ENCODE results near the gene TMEM140.
"Not testable (repeated sequence)": the region's sequence is repeated elsewhere in the genome, so short reads cannot be mapped to it uniquely, and the experiment has no call there.

The TMEM140 gene

GRCh38 chr7:135165862-135166261 lies 18.0 kb downstream of the TMEM140 start:
- H3K9me3 ChIP-seq (ENCODE audit: control insufficient read depth in 1 of 2, low read length in 2 of 2), result no peaks in the 10 kb centered on the region
- no peaks in the 10 kb centered on the region for H3K27me3 ChIP-seq (ENCODE audit: control insufficient read depth in 1 of 2, insufficient read depth in 2 of 2, low read length in 2 of 2)
- H3K9ac ChIP-seq (ENCODE audit: low read depth in 1 of 2, low read length in 2 of 2), result no peak overlapping the region
- H3K36me3 ChIP-seq (ENCODE audit: control insufficient read depth in 1 of 2, insufficient read depth in 2 of 2, low read length in 2 of 2), result peaks cover 26 to 47% of the 10 kb centered on the region in 2 donors
- no peak overlapping the region for H3K27ac ChIP-seq (ENCODE audit: low read depth, low read length)
- peaks cover 14 to 35% of the 10 kb centered on the region in 2 donors for H3K4me1 ChIP-seq (ENCODE audit: control insufficient read depth in 1 of 2, insufficient read depth in 2 of 2, low read length in 2 of 2)
- no peak overlapping the region for H3K4me3 ChIP-seq (ENCODE audit: low read depth in 1 of 2, low read length in 2 of 2)

GRCh38 chr7:135166338-135166990 lies 18.6 kb downstream of the TMEM140 start:
- H3K9me3 ChIP-seq (ENCODE audit: control insufficient read depth in 1 of 2, low read length in 2 of 2), result no peaks in the 10 kb centered on the region
- peaks cover 26 to 47% of the 10 kb centered on the region in 2 donors for H3K36me3 ChIP-seq (ENCODE audit: control insufficient read depth in 1 of 2, insufficient read depth in 2 of 2, low read length in 2 of 2)
- H3K4me3 ChIP-seq (ENCODE audit: low read depth in 1 of 2, low read length in 2 of 2), result no peak overlapping the region
- H3K4me1 ChIP-seq (ENCODE audit: control insufficient read depth in 1 of 2, insufficient read depth in 2 of 2, low read length in 2 of 2), result peaks cover 12 to 38% of the 10 kb centered on the region in 2 donors
- H3K9ac ChIP-seq (ENCODE audit: low read depth in 1 of 2, low read length in 2 of 2), result no peak overlapping the region
- H3K27me3 ChIP-seq (ENCODE audit: control insufficient read depth in 1 of 2, insufficient read depth in 2 of 2, low read length in 2 of 2), result no peaks in the 10 kb centered on the region
- H3K27ac ChIP-seq (ENCODE audit: low read depth, low read length), result no peak overlapping the region

- H3K9me3 ChIP-seq (ENCODE audit: control insufficient read depth in 1 of 2, low read length in 2 of 2), result no peaks in the 10 kb centered on the region
- H3K4me3 ChIP-seq (ENCODE audit: low read depth in 1 of 2, low read length in 2 of 2), result peak overlapping the region in 1 of 2 donors; percentile 21
- peaks cover 12 to 43% of the 10 kb centered on the region in 2 donors for H3K4me1 ChIP-seq (ENCODE audit: control insufficient read depth in 1 of 2, insufficient read depth in 2 of 2, low read length in 2 of 2)
- peaks cover 26 to 47% of the 10 kb centered on the region in 2 donors for H3K36me3 ChIP-seq (ENCODE audit: control insufficient read depth in 1 of 2, insufficient read depth in 2 of 2, low read length in 2 of 2)
- H3K27me3 ChIP-seq (ENCODE audit: control insufficient read depth in 1 of 2, insufficient read depth in 2 of 2, low read length in 2 of 2), result no peaks in the 10 kb centered on the region
- no peak overlapping the region for H3K27ac ChIP-seq (ENCODE audit: low read depth, low read length)
- no peak overlapping the region for H3K9ac ChIP-seq (ENCODE audit: low read depth in 1 of 2, low read length in 2 of 2)
Observed at GRCh38 chr7:135167365-135167917, 19.6 kb downstream of the TMEM140 start.

- H3K27ac ChIP-seq (ENCODE audit: low read depth, low read length), result no peak overlapping the region
- no peak overlapping the region for H3K9ac ChIP-seq (ENCODE audit: low read depth in 1 of 2, low read length in 2 of 2)
- peaks cover 26 to 47% of the 10 kb centered on the region in 2 donors for H3K36me3 ChIP-seq (ENCODE audit: control insufficient read depth in 1 of 2, insufficient read depth in 2 of 2, low read length in 2 of 2)
- peak overlapping the region; percentile 21 to 24 for H3K4me3 ChIP-seq (ENCODE audit: low read depth in 1 of 2, low read length in 2 of 2)
- peaks cover 12 to 43% of the 10 kb centered on the region in 2 donors for H3K4me1 ChIP-seq (ENCODE audit: control insufficient read depth in 1 of 2, insufficient read depth in 2 of 2, low read length in 2 of 2)
- no peaks in the 10 kb centered on the region for H3K9me3 ChIP-seq (ENCODE audit: control insufficient read depth in 1 of 2, low read length in 2 of 2)
- no peaks in the 10 kb centered on the region for H3K27me3 ChIP-seq (ENCODE audit: control insufficient read depth in 1 of 2, insufficient read depth in 2 of 2, low read length in 2 of 2)
Observed at GRCh38 chr7:135168001-135168400, 20.1 kb downstream of the TMEM140 start.

- Histone ChIP-seq H3K27me3 (ENCODE audit: control insufficient read depth in 1 of 2, insufficient read depth in 2 of 2, low read length in 2 of 2) (no peaks in the 10 kb centered on the region), H3K36me3 (ENCODE audit: control insufficient read depth in 1 of 2, insufficient read depth in 2 of 2, low read length in 2 of 2) (peaks cover 26 to 47% of the 10 kb centered on the region in 2 donors), H3K9me3 (ENCODE audit: control insufficient read depth in 1 of 2, low read length in 2 of 2) (no peaks in the 10 kb centered on the region), H3K4me1 (ENCODE audit: control insufficient read depth in 1 of 2, insufficient read depth in 2 of 2, low read length in 2 of 2) (peaks cover 12 to 43% of the 10 kb centered on the region in 2 donors), H3K27ac (ENCODE audit: low read depth, low read length) (no peak overlapping the region), H3K9ac (ENCODE audit: low read depth in 1 of 2, low read length in 2 of 2) (peak overlapping the region; percentile 84 to 94), H3K4me3 (ENCODE audit: low read depth in 1 of 2, low read length in 2 of 2) (peak overlapping the region; percentile 24 to 80)
Observed at GRCh38 chr7:135168489-135169140, 20.7 kb downstream of the TMEM140 start.

GRCh38 chr7:135169141-135169963 lies 21.5 kb downstream of the TMEM140 start:
- Histone ChIP-seq H3K9me3 (ENCODE audit: control insufficient read depth in 1 of 2, low read length in 2 of 2) (no peaks in the 10 kb centered on the region), H3K9ac (ENCODE audit: low read depth in 1 of 2, low read length in 2 of 2) (peak overlapping the region; percentile 84 to 94), H3K4me3 (ENCODE audit: low read depth in 1 of 2, low read length in 2 of 2) (peak overlapping the region; percentile 78 to 80), H3K4me1 (ENCODE audit: control insufficient read depth in 1 of 2, insufficient read depth in 2 of 2, low read length in 2 of 2) (peaks cover 12 to 43% of the 10 kb centered on the region in 2 donors), H3K27me3 (ENCODE audit: control insufficient read depth in 1 of 2, insufficient read depth in 2 of 2, low read length in 2 of 2) (no peaks in the 10 kb centered on the region), H3K36me3 (ENCODE audit: control insufficient read depth in 1 of 2, insufficient read depth in 2 of 2, low read length in 2 of 2) (peaks cover 22 to 44% of the 10 kb centered on the region in 2 donors), H3K27ac (ENCODE audit: low read depth, low read length) (peak overlapping the region; percentile 91)

GRCh38 chr7:135169964-135170273 lies 22.0 kb downstream of the TMEM140 start:
- Histone ChIP-seq H3K36me3 (ENCODE audit: control insufficient read depth in 1 of 2, insufficient read depth in 2 of 2, low read length in 2 of 2) (peaks cover 17 to 38% of the 10 kb centered on the region in 2 donors), H3K9me3 (ENCODE audit: control insufficient read depth in 1 of 2, low read length in 2 of 2) (no peaks in the 10 kb centered on the region), H3K4me3 (ENCODE audit: low read depth in 1 of 2, low read length in 2 of 2) (peak overlapping the region; percentile 78 to 80), H3K9ac (ENCODE audit: low read depth in 1 of 2, low read length in 2 of 2) (peak overlapping the region; percentile 84 to 94), H3K27me3 (ENCODE audit: control insufficient read depth in 1 of 2, insufficient read depth in 2 of 2, low read length in 2 of 2) (no peaks in the 10 kb centered on the region), H3K4me1 (ENCODE audit: control insufficient read depth in 1 of 2, insufficient read depth in 2 of 2, low read length in 2 of 2) (peaks cover 12 to 43% of the 10 kb centered on the region in 2 donors), H3K27ac (ENCODE audit: low read depth, low read length) (peak overlapping the region; percentile 91)

- H3K4me1 ChIP-seq (ENCODE audit: control insufficient read depth in 1 of 2, insufficient read depth in 2 of 2, low read length in 2 of 2), result peaks cover 12 to 43% of the 10 kb centered on the region in 2 donors
Observed at GRCh38 chr7:135170274-135170997, 22.6 kb downstream of the TMEM140 start, which contains the start of gene CYREN. TSS of gene CYREN (minus strand) at chr7:135170707. CDS start at chr7:135168922, 1,785 bp downstream.

GRCh38 chr7:135170998-135171481 lies 23.2 kb downstream of the TMEM140 start:
- Histone ChIP-seq H3K9ac (ENCODE audit: low read depth in 1 of 2, low read length in 2 of 2) (peak overlapping the region; percentile 57 to 84), H3K4me1 (ENCODE audit: control insufficient read depth in 1 of 2, insufficient read depth in 2 of 2, low read length in 2 of 2) (peaks cover 12 to 43% of the 10 kb centered on the region in 2 donors), H3K4me3 (ENCODE audit: low read depth in 1 of 2, low read length in 2 of 2) (peak overlapping the region; percentile 78 to 80), H3K27ac (ENCODE audit: low read depth, low read length) (peak overlapping the region; percentile 91), H3K36me3 (ENCODE audit: control insufficient read depth in 1 of 2, insufficient read depth in 2 of 2, low read length in 2 of 2) (peaks cover 7 to 28% of the 10 kb centered on the region in 2 donors)
- not testable (repeated sequence) for H3K9me3 ChIP-seq (ENCODE audit: control insufficient read depth in 1 of 2, low read length in 2 of 2); H3K27me3 ChIP-seq (ENCODE audit: control insufficient read depth in 1 of 2, insufficient read depth in 2 of 2, low read length in 2 of 2)

More at GRCh38 chr7:135170274-135170997, 22.6 kb downstream of the TMEM140 start, which contains the start of gene CYREN:
- H3K27me3 ChIP-seq (ENCODE audit: control insufficient read depth in 1 of 2, insufficient read depth in 2 of 2, low read length in 2 of 2), result no peaks in the 10 kb centered on the region
- no peaks in the 10 kb centered on the region for H3K9me3 ChIP-seq (ENCODE audit: control insufficient read depth in 1 of 2, low read length in 2 of 2)
- H3K27ac ChIP-seq (ENCODE audit: low read depth, low read length), result peak within 1 kb of the TSS; percentile 91
- H3K9ac ChIP-seq (ENCODE audit: low read depth in 1 of 2, low read length in 2 of 2), result peak within 1 kb of the TSS; percentile 84 to 94
- peak within 1 kb of the TSS; percentile 78 to 80 for H3K4me3 ChIP-seq (ENCODE audit: low read depth in 1 of 2, low read length in 2 of 2)
- peaks cover 13 to 33% of the 10 kb centered on the region in 2 donors for H3K36me3 ChIP-seq (ENCODE audit: control insufficient read depth in 1 of 2, insufficient read depth in 2 of 2, low read length in 2 of 2)

All from duodenal mucosa (tissue), 2 donors.